SHP77 (cell line): ENCODE data around the gene VAV1.
A peak's percentile ranks its signal among the peaks of the same experiment; 100 is the strongest.
"Not testable (repeated sequence)": the region's sequence is repeated elsewhere in the genome, so short reads cannot be mapped to it uniquely, and the experiment has no call there.

ENCODE experiments used
- DNase-seq, 2 experiments: peaks; one replicate each; lab custom pipeline; 2025; lab: John Stamatoyannopoulos, UW

VAV1 gene

DNA sequence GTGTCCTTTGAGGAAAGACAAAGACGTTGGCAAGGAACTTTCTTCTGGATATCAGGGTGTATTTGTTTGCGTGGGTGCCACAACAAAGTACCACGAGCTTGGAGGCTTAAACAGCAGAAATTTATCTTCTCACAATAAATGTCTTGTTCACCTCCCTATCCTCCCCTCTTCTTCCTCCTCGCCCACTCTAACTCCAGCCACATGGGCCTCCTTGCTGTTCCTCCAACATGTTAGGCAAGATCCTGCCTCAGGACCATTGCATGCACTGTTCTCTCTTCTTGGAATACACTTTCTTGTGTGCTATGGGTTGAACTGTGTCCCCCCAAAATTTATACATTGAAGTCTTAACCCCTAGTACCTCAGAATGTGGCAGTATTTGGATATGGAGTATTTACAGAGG, 45.7 kb downstream of the VAV1 start:
- DNase-seq: no peak

- DNase-seq: no peak
Observed at GRCh38 chr19:6819323-6819722, 46.8 kb downstream of the VAV1 start.

GRCh38 chr19:6820237-6820636, 47.7 kb downstream of the VAV1 start:
- DNase-seq: no peak

GRCh38 chr19:6821639-6822310, 49.3 kb downstream of the VAV1 start:
- DNase-seq: no peak

DNA sequence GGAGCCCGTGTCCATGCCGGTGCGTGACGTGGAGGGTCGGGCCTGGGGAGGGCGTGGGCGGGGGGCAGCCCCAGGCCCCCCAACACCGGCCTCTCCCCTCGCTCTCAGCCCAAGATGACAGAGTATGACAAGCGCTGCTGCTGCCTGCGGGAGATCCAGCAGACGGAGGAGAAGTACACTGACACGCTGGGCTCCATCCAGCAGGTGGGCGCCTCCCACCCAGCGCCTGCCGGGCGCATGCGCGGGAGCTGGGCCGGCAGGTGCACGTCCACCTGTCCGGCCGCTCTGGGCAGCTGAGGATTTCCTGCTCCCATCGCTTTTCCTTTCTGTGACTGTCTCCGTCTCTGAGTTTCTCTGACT, 49.8 kb downstream of the VAV1 start:
- peak; percentile 27 to 65 for DNase-seq

DNA sequence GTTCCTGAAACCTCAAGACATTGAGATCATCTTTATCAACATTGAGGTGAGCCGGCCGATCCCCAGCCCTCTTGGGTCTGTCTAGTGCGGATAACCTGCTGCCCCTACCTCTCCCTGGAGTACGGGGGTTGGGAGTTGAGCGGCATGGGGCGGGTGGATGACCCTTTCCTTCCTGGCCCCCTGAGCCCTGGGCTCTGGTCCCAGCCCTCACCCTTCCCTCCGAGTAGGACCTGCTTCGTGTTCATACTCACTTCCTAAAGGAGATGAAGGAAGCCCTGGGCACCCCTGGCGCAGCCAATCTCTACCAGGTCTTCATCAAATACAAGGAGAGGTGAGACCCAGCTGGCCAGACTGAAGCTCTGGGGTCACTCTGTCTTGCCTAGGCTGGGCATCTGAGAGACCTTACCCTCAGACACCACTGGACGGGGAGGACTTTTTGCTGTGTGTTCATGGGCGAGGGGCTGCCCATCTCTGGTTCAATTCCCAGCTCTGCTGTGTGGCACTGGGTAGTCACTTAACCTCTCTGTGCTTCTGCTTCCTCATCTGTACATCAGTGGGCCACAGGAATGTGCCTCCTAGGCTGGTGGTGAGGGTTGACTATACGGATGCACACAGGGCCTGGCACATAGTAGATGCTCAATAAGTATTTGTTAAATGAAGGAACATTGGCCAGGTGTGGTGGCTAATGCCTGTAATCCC, 52.7 kb downstream of the VAV1 start:
- no peak for DNase-seq

- no peak for DNase-seq
Observed at GRCh38 chr19:6826281-6826920, 53.9 kb downstream of the VAV1 start.

- no peak for DNase-seq
Observed at GRCh38 chr19:6828306-6828697, 55.8 kb downstream of the VAV1 start.

- no peak for DNase-seq
Observed at GRCh38 chr19:6828698-6829633, 56.5 kb downstream of the VAV1 start.

- DNase-seq: not testable (repeated sequence)
Observed at GRCh38 chr19:6829829-6830228, 57.3 kb downstream of the VAV1 start.

DNA sequence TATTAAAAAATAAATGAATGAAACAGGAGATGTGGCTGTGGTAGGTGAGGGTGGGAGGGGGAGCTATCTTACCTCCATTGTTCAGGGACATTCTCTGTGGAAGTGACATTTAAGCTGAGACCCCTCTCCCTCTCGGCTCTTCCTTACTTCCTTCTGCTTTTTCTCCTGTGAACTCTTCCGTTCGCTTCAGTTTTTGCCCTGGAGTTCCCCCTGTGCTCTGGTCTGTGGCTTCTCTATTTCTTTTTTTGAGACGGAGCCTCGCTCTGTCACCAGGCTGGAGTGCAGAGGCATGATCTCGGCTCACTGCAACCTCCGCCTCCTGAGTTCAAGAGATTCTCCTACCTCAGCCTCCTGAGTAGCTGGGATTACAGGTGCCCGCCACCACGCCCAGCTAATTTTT, 58.6 kb downstream of the VAV1 start:
- DNase-seq: not testable (repeated sequence)

DNA sequence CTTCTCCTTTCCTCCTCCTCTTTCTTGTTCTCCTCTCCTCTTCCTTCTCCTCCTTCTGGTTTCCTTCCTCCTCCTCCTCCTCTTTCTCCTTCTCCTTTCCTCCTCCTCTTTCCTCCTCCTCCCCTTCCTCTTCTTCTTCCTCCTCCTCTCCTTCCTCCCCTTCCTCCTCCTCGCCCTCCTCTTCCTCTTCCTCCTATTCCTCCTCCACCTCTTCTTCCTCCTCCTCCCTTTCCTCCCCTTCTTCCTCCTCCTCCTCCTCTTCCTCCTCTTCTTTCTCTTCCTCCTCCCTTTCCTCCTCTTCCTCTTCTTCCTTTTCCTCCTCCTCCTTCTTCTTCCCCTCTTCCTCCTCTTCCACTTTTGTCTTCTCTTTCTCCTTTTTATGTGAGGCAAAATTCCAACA, 59.9 kb downstream of the VAV1 start:
- no peak for DNase-seq

DNA sequence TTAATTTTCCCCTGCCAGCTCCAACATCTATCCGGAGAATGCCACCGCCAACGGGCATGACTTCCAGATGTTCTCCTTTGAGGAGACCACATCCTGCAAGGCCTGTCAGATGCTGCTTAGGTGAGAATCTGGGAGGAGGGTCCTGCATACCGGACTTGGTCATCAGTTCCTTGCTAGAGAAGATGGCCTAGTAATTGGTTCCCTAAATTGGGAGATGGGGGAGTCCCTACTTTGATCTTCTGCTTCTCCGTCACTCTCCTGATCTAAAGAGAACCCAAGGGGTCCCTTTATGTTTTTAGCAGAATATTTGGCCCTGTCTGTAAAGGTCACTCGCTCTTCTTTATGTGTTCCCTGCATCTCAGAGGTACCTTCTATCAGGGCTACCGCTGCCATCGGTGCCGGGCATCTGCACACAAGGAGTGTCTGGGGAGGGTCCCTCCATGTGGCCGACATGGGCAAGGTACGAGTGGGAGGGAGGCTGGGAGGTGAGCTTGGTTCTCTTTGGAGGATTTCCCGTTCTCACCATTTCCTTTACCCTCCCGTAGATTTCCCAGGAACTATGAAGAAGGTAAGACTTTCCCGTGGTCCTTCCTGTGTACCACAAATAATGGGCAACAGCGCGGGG, 60.8 kb downstream of the VAV1 start:
- DNase-seq: no peak

- no peak for DNase-seq
Observed at GRCh38 chr19:6834433-6834832, 61.9 kb downstream of the VAV1 start.

GRCh38 chr19:6835501-6835900, 63.0 kb downstream of the VAV1 start:
- no peak for DNase-seq

DNA sequence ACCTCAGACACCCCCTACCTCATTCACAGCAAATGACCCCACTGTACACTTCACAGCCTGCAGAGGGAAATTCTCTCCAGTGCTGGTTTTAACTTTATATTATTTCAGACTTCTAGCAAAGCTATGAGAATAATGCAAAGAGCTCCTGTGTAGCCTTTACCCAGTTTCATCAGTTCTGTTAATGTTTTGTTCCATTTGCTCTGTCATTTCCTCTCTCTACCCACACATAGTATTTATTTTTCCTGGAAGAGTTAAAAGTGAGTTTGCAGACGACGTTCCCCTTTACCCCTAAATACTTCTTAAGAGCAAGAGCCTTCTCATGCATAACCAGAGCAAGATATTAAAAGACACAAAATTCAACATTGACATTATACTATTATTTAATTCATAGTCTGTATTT, 65.0 kb downstream of the VAV1 start:
- DNase-seq: no peak

GRCh38 chr19:6838062-6838655, 65.7 kb downstream of the VAV1 start:
- no peak for DNase-seq

DNA sequence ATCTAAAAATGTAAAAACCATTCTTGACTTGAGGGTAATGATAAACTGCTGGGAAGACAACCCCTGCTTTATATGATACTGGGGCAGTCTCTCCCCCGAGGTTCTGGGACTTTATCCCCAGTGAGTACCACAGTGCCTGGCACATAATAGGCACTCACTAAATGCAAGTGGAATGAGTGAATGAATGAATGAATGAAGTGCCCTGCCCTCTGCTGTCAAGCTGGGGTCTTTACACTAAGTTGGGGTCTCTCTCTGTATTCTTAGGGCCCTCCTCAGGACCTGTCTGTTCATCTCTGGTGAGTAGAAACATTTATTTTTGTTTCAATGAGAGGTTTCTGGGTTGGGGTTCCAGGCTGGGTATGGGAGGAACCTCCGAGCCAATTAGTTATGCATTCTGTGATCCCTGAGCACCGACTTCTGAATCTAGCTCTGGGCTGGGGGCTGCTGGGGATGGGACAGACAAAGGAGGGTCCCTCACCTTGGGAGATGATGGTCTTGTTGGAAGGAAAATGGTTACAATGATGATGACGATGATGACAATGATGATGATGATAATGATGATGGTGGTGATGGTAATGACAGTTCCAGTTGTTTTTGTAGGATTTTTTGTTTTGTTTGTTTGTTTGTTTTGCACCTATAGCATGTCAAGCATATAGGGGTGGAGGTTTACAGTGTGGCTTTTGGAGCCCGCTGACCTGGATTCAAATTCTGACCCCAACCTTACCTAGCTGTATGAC, 70.5 kb downstream of the VAV1 start:
- DNase-seq: no peak

DNA sequence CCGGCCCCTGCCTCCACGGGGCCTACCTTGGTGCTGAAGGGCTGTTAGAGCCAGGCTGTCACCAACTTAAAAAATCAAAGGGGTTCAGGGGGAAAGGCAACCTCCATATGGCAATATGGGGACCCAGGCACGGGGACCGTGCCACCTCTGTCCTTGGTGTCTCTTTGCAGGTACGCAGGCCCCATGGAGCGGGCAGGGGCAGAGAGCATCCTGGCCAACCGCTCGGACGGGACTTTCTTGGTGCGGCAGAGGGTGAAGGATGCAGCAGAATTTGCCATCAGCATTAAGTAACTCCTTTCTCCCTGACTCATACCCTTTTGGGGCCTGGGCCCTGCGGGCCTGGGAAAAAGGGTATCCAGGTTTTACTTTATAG, 75.3 kb downstream of the VAV1 start:
- DNase-seq: no peak

DNA sequence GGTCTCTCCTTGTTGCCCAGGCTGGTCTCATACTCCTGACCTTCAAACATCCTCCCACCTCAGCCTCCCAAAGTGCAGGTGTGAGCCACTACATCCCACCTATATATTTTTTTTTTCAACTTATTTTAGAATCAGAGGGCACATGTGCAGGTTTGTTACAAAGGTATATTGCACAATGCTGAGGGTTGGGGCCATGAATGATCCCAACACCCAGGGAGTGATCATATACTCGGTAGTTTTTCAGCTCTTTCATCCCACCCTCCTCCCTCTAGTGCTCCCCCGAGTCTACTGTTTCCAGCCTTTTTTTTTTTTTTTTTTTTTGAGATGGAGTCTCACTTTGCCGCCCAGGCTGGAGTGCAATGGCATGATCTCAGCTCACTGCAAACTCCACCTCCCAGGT, 76.5 kb downstream of the VAV1 start:
- no peak for DNase-seq

- DNase-seq: no peak
Observed at GRCh38 chr19:6849876-6850275, 77.4 kb downstream of the VAV1 start.
